ENCODE data around the gene B4GALT6.
A peak's percentile ranks its signal among the peaks of the same experiment; 100 is the strongest.
"Not testable (repeated sequence)": the region's sequence is repeated elsewhere in the genome, so short reads cannot be mapped to it uniquely, and the experiment has no call there.

The B4GALT6 gene

GRCh38 chr18:31684279-31685096, at the start of gene B4GALT6:
Gene B4GALT6, minus strand, starts transcription at chr18:31684581. Its CDS starts 155 bp downstream, at chr18:31684426.
- DNase-seq (ENCODE audit: low read depth) = peak; percentile 35
- H3K4me3 ChIP-seq (replicated peaks; ENCODE audit: low read depth, low read length) = peak within 1 kb of the TSS; percentile 58
- TF ChIP-seq CTCF (IDR thresholded peaks at IDR 0.05; ENCODE audit: low read length, missing control alignments) = no peak

- no peak for TF ChIP-seq CTCF (IDR thresholded peaks at IDR 0.05; ENCODE audit: low read length, missing control alignments)
- no peak for DNase-seq (ENCODE audit: low read depth)
- H3K4me3 ChIP-seq (replicated peaks; ENCODE audit: low read depth, low read length) = no peak overlapping the region
Observed at GRCh38 chr18:31731628-31732027, 47.2 kb upstream of the B4GALT6 start.

- DNase-seq (ENCODE audit: low read depth); H3K4me3 ChIP-seq (replicated peaks; ENCODE audit: low read depth, low read length): not testable (repeated sequence)
Observed at GRCh38 chr18:31729196-31729595, 44.8 kb upstream of the B4GALT6 start.

- peak; percentile 24 for DNase-seq (ENCODE audit: low read depth)
- TF ChIP-seq CTCF (IDR thresholded peaks at IDR 0.05; ENCODE audit: low read length, missing control alignments) = no peak
- H3K4me3 ChIP-seq (replicated peaks; ENCODE audit: low read depth, low read length) = peak overlapping the region; percentile 55
Observed at GRCh38 chr18:31723990-31724711, 39.8 kb upstream of the B4GALT6 start.

GRCh38 chr18:31723639-31723989, 39.2 kb upstream of the B4GALT6 start:
- TF ChIP-seq CTCF (IDR thresholded peaks at IDR 0.05; ENCODE audit: low read length, missing control alignments) = no peak
- DNase-seq (ENCODE audit: low read depth) = no peak
- peak overlapping the region; percentile 55 for H3K4me3 ChIP-seq (replicated peaks; ENCODE audit: low read depth, low read length)

- TF ChIP-seq CTCF (IDR thresholded peaks at IDR 0.05; ENCODE audit: low read length, missing control alignments) = peak; percentile 93
- DNase-seq (ENCODE audit: low read depth) = peak; percentile 86
- no peak overlapping the region for H3K4me3 ChIP-seq (replicated peaks; ENCODE audit: low read depth, low read length)
Observed at GRCh38 chr18:31722369-31722957, 38.1 kb upstream of the B4GALT6 start.

GRCh38 chr18:31721601-31722000, 37.2 kb upstream of the B4GALT6 start:
- H3K4me3 ChIP-seq (replicated peaks; ENCODE audit: low read depth, low read length) = no peak overlapping the region
- no peak for TF ChIP-seq CTCF (IDR thresholded peaks at IDR 0.05; ENCODE audit: low read length, missing control alignments)
- DNase-seq (ENCODE audit: low read depth) = peak; percentile 73
